Osteoblast (primary cell): ENCODE data around the gene TSPAN5. TPM values are rescaled to one million over a fixed set of nuclear protein-coding genes. Genes with fewer than 3 reads are reported as not detected.

ENCODE experiments used
- DNase-seq: peaks from one replicate; pipeline ENCODE4 v3.0.0; 2011; ENCODE audit warnings: low spot score, mixed read lengths; ENCODE audit not compliant: insufficient read length; ENCODE audit errors: missing footprints
- H2AFZ ChIP-seq: 2 replicates; pipeline ENCODE4 v1.6.0; 2011; ENCODE audit warnings: mild to moderate bottlenecking, low read length
- H3K27ac ChIP-seq: 2 replicates; pipeline ENCODE4 v1.5.1; 2011; ENCODE audit warnings: mild to moderate bottlenecking, low read depth, low read length, moderate library complexity
- H3K27me3 ChIP-seq: 2 replicates; pipeline ENCODE4 v1.6.0; 2012; ENCODE audit warnings: mild to moderate bottlenecking, control low read depth, inconsistent platforms, low read length, moderate library complexity; ENCODE audit not compliant: insufficient read depth
- H3K36me3 ChIP-seq: 2 replicates; pipeline ENCODE4 v1.5.1; 2011; ENCODE audit warnings: mild to moderate bottlenecking, low read length, control low read depth, moderate library complexity; ENCODE audit not compliant: insufficient read depth
- H3K4me1 ChIP-seq: 2 replicates; pipeline ENCODE4 v1.5.1; 2011; ENCODE audit warnings: mild to moderate bottlenecking, low read length, control low read depth, moderate library complexity; ENCODE audit not compliant: insufficient read depth
- H3K4me2 ChIP-seq: 2 replicates; pipeline ENCODE4 v1.6.0; 2011; ENCODE audit warnings: mild to moderate bottlenecking, low read length; ENCODE audit not compliant: insufficient read depth
- H3K4me3 ChIP-seq: fragments of 200-600 bp; sonication (generic); 3 replicates; pipeline ENCODE4 v1.5.1; 2012; ENCODE audit warnings: mild to moderate bottlenecking, low read length, inconsistent platforms; ENCODE audit not compliant: insufficient read depth
- H3K79me2 ChIP-seq: 2 replicates; pipeline ENCODE4 v1.6.0; 2012; ENCODE audit warnings: mild to moderate bottlenecking, low read length, control low read depth, inconsistent platforms; ENCODE audit not compliant: insufficient read depth
- H3K9me3 ChIP-seq: 2 replicates; pipeline ENCODE4 v1.5.1; 2011; ENCODE audit warnings: low read depth, low read length, control low read depth
- H4K20me1 ChIP-seq: 2 replicates; pipeline ENCODE4 v1.6.0; 2012; ENCODE audit warnings: mild to moderate bottlenecking, low read length, control low read depth; ENCODE audit not compliant: insufficient read depth
- total RNA-seq: library from RNA; depleted of rRNA; stranded (reverse); fragments of >200 nt; gene quantifications from 2 replicates; pipeline ENCODE4 v1.2.3, GENCODE V29; 2012
- TF ChIP-seq, protein P1 (sequence below): IDR thresholded peaks from 2 replicates; pipeline ENCODE4 v1.5.1; 2011; ENCODE audit warnings: mild to moderate bottlenecking, low read depth, low read length, moderate library complexity; ENCODE audit errors: extremely low read depth

Gene TSPAN5
- total RNA-seq, 1 donor = 36.9 TPM

- H3K36me3 ChIP-seq = no peaks in the 10 kb centered on the region
- DNase-seq = no peak
- peaks cover 42% of the 10 kb centered on the region for H3K4me1 ChIP-seq
- no peaks in the 10 kb centered on the region for H4K20me1 ChIP-seq
- peaks cover 96% of the 10 kb centered on the region for H3K79me2 ChIP-seq
- no peak overlapping the region for H3K27ac ChIP-seq
- no peaks in the 10 kb centered on the region for H3K27me3 ChIP-seq
- TF ChIP-seq, protein P1, sequence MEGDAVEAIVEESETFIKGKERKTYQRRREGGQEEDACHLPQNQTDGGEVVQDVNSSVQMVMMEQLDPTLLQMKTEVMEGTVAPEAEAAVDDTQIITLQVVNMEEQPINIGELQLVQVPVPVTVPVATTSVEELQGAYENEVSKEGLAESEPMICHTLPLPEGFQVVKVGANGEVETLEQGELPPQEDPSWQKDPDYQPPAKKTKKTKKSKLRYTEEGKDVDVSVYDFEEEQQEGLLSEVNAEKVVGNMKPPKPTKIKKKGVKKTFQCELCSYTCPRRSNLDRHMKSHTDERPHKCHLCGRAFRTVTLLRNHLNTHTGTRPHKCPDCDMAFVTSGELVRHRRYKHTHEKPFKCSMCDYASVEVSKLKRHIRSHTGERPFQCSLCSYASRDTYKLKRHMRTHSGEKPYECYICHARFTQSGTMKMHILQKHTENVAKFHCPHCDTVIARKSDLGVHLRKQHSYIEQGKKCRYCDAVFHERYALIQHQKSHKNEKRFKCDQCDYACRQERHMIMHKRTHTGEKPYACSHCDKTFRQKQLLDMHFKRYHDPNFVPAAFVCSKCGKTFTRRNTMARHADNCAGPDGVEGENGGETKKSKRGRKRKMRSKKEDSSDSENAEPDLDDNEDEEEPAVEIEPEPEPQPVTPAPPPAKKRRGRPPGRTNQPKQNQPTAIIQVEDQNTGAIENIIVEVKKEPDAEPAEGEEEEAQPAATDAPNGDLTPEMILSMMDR = no peak
- H2AFZ ChIP-seq = no peak overlapping the region
- no peaks in the 10 kb centered on the region for H3K9me3 ChIP-seq
- H3K4me3 ChIP-seq = no peak overlapping the region
- H3K4me2 ChIP-seq = no peak overlapping the region
These were observed 35.1 kb downstream of the TSPAN5 start for GRCh38 chr4:98623126-98623802.

GRCh38 chr4:98620087-98620784 is 38.2 kb downstream of the TSPAN5 start:
- TF ChIP-seq, protein P1 = no peak
- DNase-seq = no peak
- Histone ChIP-seq H3K36me3 (no peaks in the 10 kb centered on the region), H3K9me3 (no peaks in the 10 kb centered on the region), H3K4me3 (no peak overlapping the region), H2AFZ (no peak overlapping the region), H4K20me1 (peaks cover 4% of the 10 kb centered on the region), H3K4me2 (no peak overlapping the region), H3K27me3 (no peaks in the 10 kb centered on the region), H3K79me2 (peaks cover 99% of the 10 kb centered on the region), H3K27ac (no peak overlapping the region), H3K4me1 (peaks cover 19% of the 10 kb centered on the region)

DNA sequence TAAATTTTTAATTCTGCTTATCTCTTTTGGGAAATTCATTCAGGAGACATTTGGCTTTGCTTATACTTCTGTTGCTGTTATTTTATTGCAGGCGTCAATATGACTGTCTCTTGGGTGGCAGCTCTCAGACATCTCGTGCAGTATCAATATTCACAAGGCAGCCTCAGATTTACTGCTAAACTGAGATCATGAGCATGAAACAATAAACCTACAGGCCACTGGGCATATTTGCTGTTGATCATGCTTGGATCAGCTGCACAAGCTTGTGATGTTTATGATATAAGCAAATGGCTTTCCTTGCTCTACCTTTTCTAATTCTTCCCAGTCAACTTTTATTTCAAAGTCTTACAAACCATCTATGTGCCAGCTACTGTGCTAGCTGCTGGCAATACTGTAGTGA is 39.2 kb downstream of the TSPAN5 start:
- Histone ChIP-seq H4K20me1 (peaks cover 10% of the 10 kb centered on the region), H3K4me3 (no peak overlapping the region), H3K27me3 (no peaks in the 10 kb centered on the region), H3K9me3 (no peaks in the 10 kb centered on the region), H3K27ac (no peak overlapping the region), H3K4me2 (no peak overlapping the region), H3K4me1 (peaks cover 9% of the 10 kb centered on the region), H3K79me2 (peaks cover 99% of the 10 kb centered on the region), H3K36me3 (no peaks in the 10 kb centered on the region), H2AFZ (no peak overlapping the region)
- DNase-seq = no peak
- TF ChIP-seq, protein P1 = no peak

GRCh38 chr4:98618680-98619079 is 39.7 kb downstream of the TSPAN5 start:
- H3K4me3 ChIP-seq = no peak overlapping the region
- DNase-seq = peak; percentile 53
- H3K36me3 ChIP-seq = no peaks in the 10 kb centered on the region
- peaks cover 11% of the 10 kb centered on the region for H3K4me1 ChIP-seq
- no peak overlapping the region for H2AFZ ChIP-seq
- no peaks in the 10 kb centered on the region for H3K27me3 ChIP-seq
- H4K20me1 ChIP-seq = peaks cover 10% of the 10 kb centered on the region
- no peak overlapping the region for H3K27ac ChIP-seq
- H3K4me2 ChIP-seq = no peak overlapping the region
- TF ChIP-seq, protein P1 = no peak
- H3K9me3 ChIP-seq = no peaks in the 10 kb centered on the region
- peaks cover 99% of the 10 kb centered on the region for H3K79me2 ChIP-seq
